Common myeloid progenitor, CD34-positive (primary cell): Measurements from ENCODE around the gene ALPI.

Experiments
- CTCF ChIA-PET: fragments of 350-600 bp; sonication (Branson Sonifier 250); formaldehyde crosslinking; loops from one replicate; lab custom pipeline; 2021; ENCODE audit warnings: antibody characterized with exemption; lab: Charles Lee
- POLR2A ChIA-PET: fragments of 350-600 bp; sonication (Branson Sonifier 250); formaldehyde crosslinking; loops from one replicate; lab custom pipeline; 2021; ENCODE audit warnings: antibody characterized with exemption; lab: Charles Lee
- DNase-seq, 3 donors: peaks; one replicate each; pipeline versions ENCODE4 v3.0.0 to v3.0.0-alpha.2; 2013
- H3K27ac ChIP-seq, 2 experiments: 1 replicate in 1 of 2; 2 replicates in 1 of 2; pipeline ENCODE4 v1.7.0; 2013; ENCODE audit warnings: inconsistent platforms in 2 of 2, low read length in 2 of 2, mild to moderate bottlenecking in 2 of 2, low read depth in 1 of 2, moderate library complexity in 1 of 2; ENCODE audit not compliant: severe bottlenecking in 2 of 2, insufficient read depth in 1 of 2, poor library complexity in 1 of 2
- H3K27me3 ChIP-seq, 5 experiments: replicated peaks in 2 of 5; 1 replicate in 3 of 5; 2 replicates in 2 of 5; pipeline versions ENCODE4 v1.6.1 to v1.7.0; 2013; ENCODE audit warnings: low read length in 4 of 5, mild to moderate bottlenecking in 2 of 5, moderate library complexity in 2 of 5, inconsistent platforms in 1 of 5; ENCODE audit not compliant: insufficient read depth in 5 of 5, control insufficient read depth in 4 of 5
- H3K36me3 ChIP-seq, 4 experiments: 1 replicate in 2 of 4; 2 replicates in 2 of 4; pipeline versions ENCODE4 v1.6.1 to v1.7.0; 2013; ENCODE audit warnings: low read length in 3 of 4, control low read depth in 1 of 4, mild to moderate bottlenecking in 1 of 4; ENCODE audit not compliant: control insufficient read depth in 4 of 4, insufficient read depth in 4 of 4
- H3K4me1 ChIP-seq, 4 experiments: 1 replicate in 3 of 4; 2 replicates in 1 of 4; pipeline versions ENCODE4 v1.6.1 to v1.7.1; 2013; ENCODE audit warnings: low read length in 3 of 4, mild to moderate bottlenecking in 3 of 4, control low read depth in 1 of 4, inconsistent platforms in 1 of 4, moderate library complexity in 1 of 4; ENCODE audit not compliant: control insufficient read depth in 4 of 4, insufficient read depth in 4 of 4; ENCODE audit errors: control extremely low read depth in 1 of 4
- H3K4me3 ChIP-seq, 7 experiments: 1 replicate in 4 of 7; 2 replicates in 3 of 7; pipeline versions ENCODE4 v1.5.1 to v1.7.0; 2013; ENCODE audit warnings: mild to moderate bottlenecking in 7 of 7, low read length in 6 of 7, moderate library complexity in 6 of 7, inconsistent platforms in 2 of 7, low read depth in 2 of 7, control low read depth in 1 of 7; ENCODE audit not compliant: insufficient read depth in 4 of 7, control insufficient read depth in 1 of 7; ENCODE audit errors: extremely low read depth in 1 of 7
- H3K9me3 ChIP-seq, 5 experiments: 1 replicate in 4 of 5; 2 replicates in 1 of 5; pipeline versions ENCODE4 v1.6.1 to v1.7.1; 2013; ENCODE audit warnings: low read length in 4 of 5, mild to moderate bottlenecking in 2 of 5, inconsistent platforms in 1 of 5, low read depth in 1 of 5, moderate library complexity in 1 of 5; ENCODE audit not compliant: control insufficient read depth in 4 of 5, insufficient read depth in 2 of 5; ENCODE audit errors: control extremely low read depth in 1 of 5
- WGBS: methylation state at CpG from one replicate; pipeline ENCODE4 v1.1.5; 2013; ENCODE audit not compliant: insufficient coverage; 5-methylcytosine and 5-hydroxymethylcytosine counted together

The ALPI gene

GRCh38 chr2:232485348-232485756 is 29.4 kb downstream of the ALPI start:
- no peaks in the 10 kb centered on the region for H3K36me3 ChIP-seq
- H3K27me3 ChIP-seq = peaks cover 0 to 77% (median 32%) of the 10 kb centered on the region in 5 experiments
- H3K4me1 ChIP-seq = peaks cover 0 to 29% (median 17%) of the 10 kb centered on the region in 4 experiments
- DNase-seq = no peak
- peak overlapping the region in 3 of 7 experiments; percentile 28 to 61 (median 48) for H3K4me3 ChIP-seq
- CTCF ChIA-PET = interaction anchor here (1.3 kb wide), 1 partner anchor 39 kb away, joined by 3 read pairs; no protein-coding TSS in a partner anchor
- H3K27ac ChIP-seq = no peak overlapping the region
- H3K9me3 ChIP-seq = no peaks in the 10 kb centered on the region
- 17% methylated on average over 10 of the region's 22 CpGs for WGBS
- POLR2A ChIA-PET = interaction anchor here (0.6 kb wide), 2 partner anchors 235 to 1810 kb away, joined by 3 read pairs; no protein-coding TSS in a partner anchor

DNA sequence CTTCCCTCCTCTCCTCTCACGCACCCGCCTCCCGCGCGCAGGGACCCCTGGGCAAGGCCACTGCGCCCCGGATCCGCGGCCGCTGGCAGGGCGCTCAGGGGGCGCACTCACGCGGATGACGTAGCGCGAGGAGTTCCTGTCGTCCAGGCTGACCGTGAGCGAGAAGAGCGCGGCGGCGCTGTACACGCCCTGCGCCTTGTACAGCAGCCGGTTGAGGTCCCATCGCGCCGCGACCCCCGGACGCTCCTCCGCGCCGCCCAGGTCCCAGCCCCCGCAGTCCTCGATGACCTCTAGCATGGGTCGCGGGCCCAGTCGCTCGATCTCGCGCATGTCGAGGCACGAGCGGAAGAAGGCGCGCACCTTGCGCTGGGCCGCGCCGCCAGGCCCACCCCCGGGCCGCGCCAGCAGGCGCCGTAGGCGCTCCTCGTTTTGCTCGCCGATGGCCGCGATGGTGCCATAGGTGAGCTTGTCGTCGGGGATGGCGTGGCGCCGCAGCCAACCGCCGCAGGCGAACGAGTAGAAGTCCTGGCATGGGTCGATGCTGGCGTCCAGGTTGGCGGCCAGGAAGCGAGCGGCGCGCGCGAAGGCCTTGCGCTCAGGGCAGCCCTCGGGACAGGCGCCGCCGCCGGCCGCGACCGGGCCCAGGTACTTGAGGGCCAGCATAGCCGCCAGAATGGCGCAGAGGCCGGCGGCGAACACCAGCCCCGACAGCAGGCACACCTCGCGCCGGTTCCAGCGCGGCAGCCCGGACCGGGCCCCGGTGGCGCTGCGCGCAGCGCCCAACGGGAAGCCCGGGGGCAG is 30.0 kb downstream of the ALPI start:
- Histone ChIP-seq H3K27me3 (peaks cover 0 to 77% (median 32%) of the 10 kb centered on the region in 5 experiments), H3K36me3 (no peaks in the 10 kb centered on the region)
- 5% methylated on average over 94 of the region's 111 CpGs for WGBS

GRCh38 chr2:232486558-232487384 is 30.8 kb downstream of the ALPI start:
- Histone ChIP-seq H3K27ac (no peak overlapping the region), H3K36me3 (no peaks in the 10 kb centered on the region), H3K4me3 (peak overlapping the region in 4 of 7 experiments; percentile 42 to 61 (median 52)), H3K9me3 (no peaks in the 10 kb centered on the region), H3K27me3 (peaks cover 0 to 77% (median 32%) of the 10 kb centered on the region in 5 experiments), H3K4me1 (peaks cover 0 to 29% (median 17%) of the 10 kb centered on the region in 4 experiments)
- DNase-seq = peak in 1 of 3 donors; percentile 25
- ChIA-PET POLR2A (no interaction called here), CTCF (no interaction called here)
- 3% methylated on average over 55 of the region's 74 CpGs for WGBS

More for the DNA sequence above, 30.0 kb downstream of the ALPI start:
- Histone ChIP-seq H3K9me3 (no peaks in the 10 kb centered on the region), H3K4me1 (peaks cover 0 to 29% (median 17%) of the 10 kb centered on the region in 4 experiments), H3K27ac (no peak overlapping the region), H3K4me3 (peak overlapping the region in 3 of 7 experiments; percentile 28 to 61 (median 48))
- peak in 1 of 3 donors; percentile 42 for DNase-seq
- POLR2A ChIA-PET = interaction anchor here (0.6 kb wide), 1 partner anchor 1809 kb away, joined by 3 read pairs; no protein-coding TSS in a partner anchor
- CTCF ChIA-PET = no interaction called here

DNA sequence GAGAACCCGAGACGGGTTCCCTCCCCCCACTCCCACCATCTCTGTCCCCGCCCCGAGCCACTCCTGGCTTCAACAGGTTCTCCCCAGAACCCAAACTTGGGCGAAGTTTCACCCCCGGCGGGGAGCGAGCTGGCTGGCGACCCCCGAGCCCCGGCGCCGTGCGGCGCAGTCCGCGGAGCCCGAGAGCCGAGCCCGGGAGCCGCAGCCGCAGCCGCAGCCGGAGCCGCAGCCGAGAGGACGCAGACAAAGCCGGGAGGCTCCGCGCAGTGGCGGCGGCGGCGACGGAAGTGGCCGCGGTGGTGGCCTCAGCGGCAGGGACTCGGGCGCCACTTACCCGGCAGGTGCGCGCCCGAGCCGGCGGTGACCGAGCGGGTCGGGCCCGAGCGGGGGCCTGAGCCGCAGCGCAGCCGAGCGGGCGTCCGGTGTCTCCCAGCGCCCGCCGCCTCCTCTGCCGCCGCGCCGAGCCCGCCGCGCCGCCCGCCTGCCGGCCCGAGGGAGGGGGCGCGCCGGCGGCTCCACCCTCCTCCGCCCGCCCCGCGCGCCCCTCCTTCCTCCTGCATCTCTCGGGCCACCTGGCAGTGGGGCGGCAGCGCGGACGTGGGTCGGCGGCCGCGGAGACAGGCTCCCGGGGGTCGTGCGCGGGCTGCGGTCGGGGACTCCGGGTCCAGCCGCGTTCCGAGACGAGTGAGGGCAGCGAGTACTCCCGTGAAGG is 31.6 kb downstream of the ALPI start, which contains the start of gene ECEL1:
Gene ECEL1, minus strand, starts transcription at position 450 of the 712 bp plus-strand sequence. CDS start 1,181 bp downstream, outside the sequence.
- peak in 2 of 3 donors; percentile 36 to 57 for DNase-seq
- ChIA-PET POLR2A (no interaction called here), CTCF (no interaction called here)
- Histone ChIP-seq H3K27ac (no peak within 1 kb of the TSS), H3K4me1 (peaks cover 0 to 29% (median 17%) of the 10 kb centered on the region in 4 experiments), H3K36me3 (no peaks in the 10 kb centered on the region), H3K27me3 (peaks cover 0 to 77% (median 37%) of the 10 kb centered on the region in 5 experiments), H3K4me3 (peak within 1 kb of the TSS in 4 of 7 experiments; percentile 42 to 61 (median 52)), H3K9me3 (no peaks in the 10 kb centered on the region)
- under 1% methylated on average over 89 of the region's 102 CpGs for WGBS

- POLR2A ChIA-PET = no interaction called here
- H3K9me3 ChIP-seq = no peaks in the 10 kb centered on the region
- H3K4me1 ChIP-seq = peaks cover 0 to 29% (median 17%) of the 10 kb centered on the region in 4 experiments
- H3K27me3 ChIP-seq = peaks cover 0 to 71% (median 36%) of the 10 kb centered on the region in 5 experiments
- peak in 1 of 3 donors; percentile 11 for DNase-seq
- CTCF ChIA-PET = no interaction called here
- no peak overlapping the region for H3K27ac ChIP-seq
- H3K4me3 ChIP-seq = peak overlapping the region in 1 of 7 experiments; percentile 61
- H3K36me3 ChIP-seq = no peaks in the 10 kb centered on the region
- 62% methylated on average over 16 of the region's 16 CpGs for WGBS
Measured at GRCh38 chr2:232488097-232488711, 32.3 kb downstream of the ALPI start.

DNA sequence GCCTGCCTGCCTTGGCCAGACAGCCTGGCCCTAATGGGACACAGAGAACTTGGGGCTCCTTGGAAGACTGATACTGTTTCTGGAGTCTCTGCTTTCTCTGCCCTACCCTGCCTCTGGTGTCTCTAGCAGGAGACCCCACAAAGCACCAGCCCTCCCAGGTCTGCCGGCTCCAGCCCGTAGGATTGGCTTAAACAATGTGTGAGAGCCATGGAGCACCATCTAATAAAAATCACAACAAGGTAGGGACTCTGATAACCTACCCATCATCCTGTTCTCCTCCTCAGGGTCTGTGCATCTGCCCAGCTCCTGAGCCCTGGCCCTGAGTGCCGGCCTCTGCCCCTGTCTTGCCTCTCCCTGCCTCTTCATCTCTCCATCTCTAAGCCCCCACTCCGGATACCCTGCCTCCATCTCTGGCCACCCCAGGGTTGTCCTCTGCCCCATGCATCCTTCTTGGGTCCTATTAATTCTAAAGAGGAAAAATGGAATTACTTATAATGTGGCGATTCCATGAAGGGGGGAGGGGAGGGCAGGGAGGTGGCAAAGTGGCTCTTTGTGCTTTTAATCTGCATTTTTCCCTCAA is 32.9 kb downstream of the ALPI start:
- Histone ChIP-seq H3K27ac (no peak overlapping the region), H3K36me3 (no peaks in the 10 kb centered on the region), H3K4me1 (peaks cover 0 to 29% (median 17%) of the 10 kb centered on the region in 4 experiments), H3K27me3 (peaks cover 0 to 65% (median 36%) of the 10 kb centered on the region in 5 experiments), H3K4me3 (no peak overlapping the region), H3K9me3 (no peaks in the 10 kb centered on the region)
- POLR2A ChIA-PET = interaction anchor here (0.5 kb wide), 1 partner anchor 19 kb away, joined by 4 read pairs; no protein-coding TSS in a partner anchor
- WGBS = 100% methylated on average over 1 of the region's 5 CpGs
- DNase-seq = no peak
- CTCF ChIA-PET = no interaction called here
